WTC11 (cell line): Measurements from ENCODE around the gene CALU. TPM values are rescaled to one million over a fixed set of nuclear protein-coding genes. Genes with fewer than 3 reads are reported as not detected.

Experiments
- ATAC-seq: fragments of 200-7000 bp; cut with Tn5 transposase; 2 replicates; pipeline ENCODE4 v1.10.0; 2021; ENCODE audit warnings: mild to moderate bottlenecking, moderate library complexity
- CTCF ChIA-PET: fragments of 300-600 bp; sonication (Branson Sonifier 250); formaldehyde crosslinking; loops from one replicate; lab custom pipeline; 2021; ENCODE audit warnings: antibody characterized with exemption; lab: Charles Lee
- POLR2A ChIA-PET: fragments of 350-600 bp; sonication (Branson Sonifier 250); formaldehyde crosslinking; loops from one replicate; lab custom pipeline; 2021; ENCODE audit warnings: antibody characterized with exemption; lab: Charles Lee
- DNase-seq: peaks from one replicate; pipeline ENCODE4 v3.0.0; 2021; ENCODE audit warnings: low spot score
- H3K27ac Mint-ChIP-seq: 2 replicates; pipeline ENCODE4 v1.8.0; 2021; ENCODE audit warnings: mixed read lengths
- H3K27me3 Mint-ChIP-seq: 2 replicates; pipeline ENCODE4 v1.8.0; 2021; ENCODE audit warnings: low read depth, mild to moderate bottlenecking, moderate library complexity, mixed read lengths
- H3K36me3 Mint-ChIP-seq: 2 replicates; pipeline ENCODE4 v1.8.0; 2021; ENCODE audit warnings: mixed read lengths
- H3K4me1 Mint-ChIP-seq: 2 replicates; pipeline ENCODE4 v1.8.0; 2022; ENCODE audit warnings: mixed read lengths
- H3K4me3 Mint-ChIP-seq: 2 replicates; pipeline ENCODE4 v1.8.0; 2021; ENCODE audit warnings: mild to moderate bottlenecking, moderate library complexity, mixed read lengths
- H3K9me3 Mint-ChIP-seq: 2 replicates; pipeline ENCODE4 v1.8.0; 2021; ENCODE audit warnings: mixed read lengths
- ATF1 ChIP-seq: sonication (generic); formaldehyde crosslinking; IDR thresholded peaks from 2 replicates; pipeline ENCODE4 v1.8.1; 2023; ENCODE audit warnings: mild to moderate bottlenecking, moderate library complexity, missing genetic modification reagents
- CDX4 ChIP-seq: fragments of 250-450 bp; sonication (Bioruptor Pico); IDR thresholded peaks from 2 replicates; pipeline ENCODE4 v1.9.0; 2021; ENCODE audit warnings: moderate library complexity, mild to moderate bottlenecking, inconsistent platforms, borderline replicate concordance
- ELF4 ChIP-seq: sonication (generic); formaldehyde crosslinking; IDR thresholded peaks from 2 replicates; pipeline ENCODE4 v1.8.1; 2022; ENCODE audit warnings: low read depth, mild to moderate bottlenecking, moderate library complexity, missing genetic modification reagents
- ERG ChIP-seq: fragments of 250-450 bp; sonication (Bioruptor Pico); IDR thresholded peaks from 2 replicates; pipeline ENCODE4 v1.8.0; 2021; ENCODE audit warnings: mild to moderate bottlenecking
- ETV6 ChIP-seq: sonication (generic); formaldehyde crosslinking; IDR thresholded peaks from 2 replicates; pipeline ENCODE4 v1.8.1; 2022; ENCODE audit warnings: mild to moderate bottlenecking, missing genetic modification reagents
- GRHL2 ChIP-seq: fragments of 250-450 bp; sonication (Bioruptor Pico); IDR thresholded peaks from 2 replicates; pipeline ENCODE4 v1.8.0; 2022; ENCODE audit warnings: mild to moderate bottlenecking, moderate library complexity; ENCODE audit not compliant: insufficient replicate concordance, severe bottlenecking
- MLX ChIP-seq: sonication (generic); formaldehyde crosslinking; IDR thresholded peaks from 2 replicates; pipeline ENCODE4 v1.8.1; 2023; ENCODE audit warnings: mild to moderate bottlenecking, missing genetic modification reagents, moderate library complexity
- NFATC4 ChIP-seq: fragments of 250-450 bp; sonication (Bioruptor Pico); IDR thresholded peaks from 2 replicates; pipeline ENCODE4 v1.9.0; 2021; ENCODE audit warnings: mild to moderate bottlenecking
- SOX15 ChIP-seq: fragments of 250-450 bp; sonication (Bioruptor Pico); IDR thresholded peaks from 2 replicates; pipeline ENCODE4 v1.9.0; 2021; ENCODE audit warnings: mild to moderate bottlenecking
- TEAD4 ChIP-seq: sonication (generic); formaldehyde crosslinking; IDR thresholded peaks from 2 replicates; pipeline ENCODE4 v1.8.0; 2022; ENCODE audit warnings: mild to moderate bottlenecking, missing genetic modification reagents
- ZBTB43 ChIP-seq: sonication (generic); formaldehyde crosslinking; IDR thresholded peaks from 2 replicates; pipeline ENCODE4 v1.8.1; 2023; ENCODE audit warnings: mild to moderate bottlenecking, missing genetic modification reagents
- ZNF121 ChIP-seq: sonication (generic); formaldehyde crosslinking; IDR thresholded peaks from 2 replicates; pipeline ENCODE4 v1.8.0; 2023; ENCODE audit warnings: missing genetic modification reagents
- ZNF219 ChIP-seq: sonication (generic); formaldehyde crosslinking; IDR thresholded peaks from 2 replicates; pipeline ENCODE4 v1.8.0; 2023; ENCODE audit warnings: missing genetic modification reagents, mild to moderate bottlenecking, borderline replicate concordance
- ZNF423 ChIP-seq: fragments of 250-450 bp; sonication (Bioruptor Pico); IDR thresholded peaks from 2 replicates; pipeline ENCODE4 v2.1.2; 2022; ENCODE audit warnings: mild to moderate bottlenecking, moderate library complexity
- ZNF671 ChIP-seq: fragments of 250-450 bp; sonication (Bioruptor Pico); IDR thresholded peaks from 2 replicates; pipeline ENCODE4 v1.8.0; 2021; ENCODE audit warnings: mild to moderate bottlenecking
- total RNA-seq: library from RNA; stranded (reverse); gene quantifications from 3 replicates; pipeline ENCODE4 v1.2.3, GENCODE V29; 2021
- TF ChIP-seq, protein P1 (sequence below): sonication (generic); formaldehyde crosslinking; conservative IDR thresholded peaks from 2 replicates; pipeline ENCODE4 v1.8.1; 2023; ENCODE audit warnings: mild to moderate bottlenecking, low read depth, missing genetic modification reagents, moderate library complexity
- TF ChIP-seq, protein P2 (sequence below): sonication (generic); formaldehyde crosslinking; IDR thresholded peaks from 2 replicates; pipeline ENCODE4 v1.8.0; 2023; ENCODE audit warnings: missing genetic modification reagents, mild to moderate bottlenecking, borderline replicate concordance
- TF ChIP-seq, protein P3 (sequence below): fragments of 250-450 bp; sonication (Bioruptor Pico); IDR thresholded peaks from 2 replicates; pipeline ENCODE4 v1.9.0; 2021; ENCODE audit warnings: mild to moderate bottlenecking, borderline replicate concordance
- TF ChIP-seq, protein P4 (sequence below): sonication (generic); formaldehyde crosslinking; IDR thresholded peaks from 2 replicates; pipeline ENCODE4 v1.8.1; 2022; ENCODE audit warnings: low read depth, missing genetic modification reagents, borderline replicate concordance

Gene CALU
- total RNA-seq, 1 experiment from 2014 or later = 150 TPM

DNA sequence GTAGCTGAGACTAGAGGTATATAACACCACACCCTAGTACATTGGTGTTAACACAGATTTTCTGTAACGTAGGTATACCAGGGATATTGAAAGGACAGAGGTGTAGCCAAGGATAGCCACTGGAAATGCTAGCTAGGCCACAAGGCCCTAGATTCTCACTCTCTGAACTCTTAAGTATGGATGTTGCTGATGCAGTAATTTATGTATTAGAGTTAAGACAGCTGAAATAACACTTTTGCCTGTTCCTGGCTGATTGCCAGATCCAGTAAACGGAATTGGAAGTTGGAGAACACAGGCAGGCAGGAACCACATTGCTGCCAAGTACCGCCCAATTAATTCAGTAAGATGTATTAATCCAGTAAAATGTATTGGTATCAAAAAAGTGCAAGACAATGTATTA lies 1.8 kb downstream of the CALU start (continued):
- TF ChIP-seq, protein P1, sequence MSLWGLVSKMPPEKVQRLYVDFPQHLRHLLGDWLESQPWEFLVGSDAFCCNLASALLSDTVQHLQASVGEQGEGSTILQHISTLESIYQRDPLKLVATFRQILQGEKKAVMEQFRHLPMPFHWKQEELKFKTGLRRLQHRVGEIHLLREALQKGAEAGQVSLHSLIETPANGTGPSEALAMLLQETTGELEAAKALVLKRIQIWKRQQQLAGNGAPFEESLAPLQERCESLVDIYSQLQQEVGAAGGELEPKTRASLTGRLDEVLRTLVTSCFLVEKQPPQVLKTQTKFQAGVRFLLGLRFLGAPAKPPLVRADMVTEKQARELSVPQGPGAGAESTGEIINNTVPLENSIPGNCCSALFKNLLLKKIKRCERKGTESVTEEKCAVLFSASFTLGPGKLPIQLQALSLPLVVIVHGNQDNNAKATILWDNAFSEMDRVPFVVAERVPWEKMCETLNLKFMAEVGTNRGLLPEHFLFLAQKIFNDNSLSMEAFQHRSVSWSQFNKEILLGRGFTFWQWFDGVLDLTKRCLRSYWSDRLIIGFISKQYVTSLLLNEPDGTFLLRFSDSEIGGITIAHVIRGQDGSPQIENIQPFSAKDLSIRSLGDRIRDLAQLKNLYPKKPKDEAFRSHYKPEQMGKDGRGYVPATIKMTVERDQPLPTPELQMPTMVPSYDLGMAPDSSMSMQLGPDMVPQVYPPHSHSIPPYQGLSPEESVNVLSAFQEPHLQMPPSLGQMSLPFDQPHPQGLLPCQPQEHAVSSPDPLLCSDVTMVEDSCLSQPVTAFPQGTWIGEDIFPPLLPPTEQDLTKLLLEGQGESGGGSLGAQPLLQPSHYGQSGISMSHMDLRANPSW (CRISPR knock-in tag) = no peak
- TF ChIP-seq, protein P2, sequence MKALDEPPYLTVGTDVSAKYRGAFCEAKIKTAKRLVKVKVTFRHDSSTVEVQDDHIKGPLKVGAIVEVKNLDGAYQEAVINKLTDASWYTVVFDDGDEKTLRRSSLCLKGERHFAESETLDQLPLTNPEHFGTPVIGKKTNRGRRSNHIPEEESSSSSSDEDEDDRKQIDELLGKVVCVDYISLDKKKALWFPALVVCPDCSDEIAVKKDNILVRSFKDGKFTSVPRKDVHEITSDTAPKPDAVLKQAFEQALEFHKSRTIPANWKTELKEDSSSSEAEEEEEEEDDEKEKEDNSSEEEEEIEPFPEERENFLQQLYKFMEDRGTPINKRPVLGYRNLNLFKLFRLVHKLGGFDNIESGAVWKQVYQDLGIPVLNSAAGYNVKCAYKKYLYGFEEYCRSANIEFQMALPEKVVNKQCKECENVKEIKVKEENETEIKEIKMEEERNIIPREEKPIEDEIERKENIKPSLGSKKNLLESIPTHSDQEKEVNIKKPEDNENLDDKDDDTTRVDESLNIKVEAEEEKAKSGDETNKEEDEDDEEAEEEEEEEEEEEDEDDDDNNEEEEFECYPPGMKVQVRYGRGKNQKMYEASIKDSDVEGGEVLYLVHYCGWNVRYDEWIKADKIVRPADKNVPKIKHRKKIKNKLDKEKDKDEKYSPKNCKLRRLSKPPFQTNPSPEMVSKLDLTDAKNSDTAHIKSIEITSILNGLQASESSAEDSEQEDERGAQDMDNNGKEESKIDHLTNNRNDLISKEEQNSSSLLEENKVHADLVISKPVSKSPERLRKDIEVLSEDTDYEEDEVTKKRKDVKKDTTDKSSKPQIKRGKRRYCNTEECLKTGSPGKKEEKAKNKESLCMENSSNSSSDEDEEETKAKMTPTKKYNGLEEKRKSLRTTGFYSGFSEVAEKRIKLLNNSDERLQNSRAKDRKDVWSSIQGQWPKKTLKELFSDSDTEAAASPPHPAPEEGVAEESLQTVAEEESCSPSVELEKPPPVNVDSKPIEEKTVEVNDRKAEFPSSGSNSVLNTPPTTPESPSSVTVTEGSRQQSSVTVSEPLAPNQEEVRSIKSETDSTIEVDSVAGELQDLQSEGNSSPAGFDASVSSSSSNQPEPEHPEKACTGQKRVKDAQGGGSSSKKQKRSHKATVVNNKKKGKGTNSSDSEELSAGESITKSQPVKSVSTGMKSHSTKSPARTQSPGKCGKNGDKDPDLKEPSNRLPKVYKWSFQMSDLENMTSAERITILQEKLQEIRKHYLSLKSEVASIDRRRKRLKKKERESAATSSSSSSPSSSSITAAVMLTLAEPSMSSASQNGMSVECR = no peak
- TF ChIP-seq ATF1 (CRISPR knock-in tag) (no peak), ZNF219 (no peak), MLX (no peak), SOX15 (CRISPR knock-in tag) (no peak), ZNF121 (CRISPR knock-in tag) (no peak), ELF4 (no peak), NFATC4 (no peak)

- Mint-ChIP-seq H3K36me3 (peaks cover 9% of the 10 kb centered on the region; the same call in 1 of the 2 replicates), H3K27ac (no peak overlapping the region), H3K4me1 (peaks cover 22% of the 10 kb centered on the region), H3K9me3 (no peaks in the 10 kb centered on the region), H3K4me3 (peak overlapping the region; percentile 35; the same call in 1 of the 2 replicates), H3K27me3 (peaks cover 10% of the 10 kb centered on the region)
- CTCF ChIA-PET = no interaction called here
- no peak for ATAC-seq
- no peak for DNase-seq
- POLR2A ChIA-PET = no interaction called here
- TF ChIP-seq NFATC4 (no peak), ZBTB43 (CRISPR knock-in tag) (no peak), ETV6 (no peak), TEAD4 (CRISPR knock-in tag) (no peak), ZNF671 (no peak), MLX (no peak), ERG (CRISPR knock-in tag) (no peak), ZNF423 (CRISPR knock-in tag) (no peak), GRHL2 (no peak), CDX4 (CRISPR knock-in tag) (no peak)
- TF ChIP-seq, protein P3, sequence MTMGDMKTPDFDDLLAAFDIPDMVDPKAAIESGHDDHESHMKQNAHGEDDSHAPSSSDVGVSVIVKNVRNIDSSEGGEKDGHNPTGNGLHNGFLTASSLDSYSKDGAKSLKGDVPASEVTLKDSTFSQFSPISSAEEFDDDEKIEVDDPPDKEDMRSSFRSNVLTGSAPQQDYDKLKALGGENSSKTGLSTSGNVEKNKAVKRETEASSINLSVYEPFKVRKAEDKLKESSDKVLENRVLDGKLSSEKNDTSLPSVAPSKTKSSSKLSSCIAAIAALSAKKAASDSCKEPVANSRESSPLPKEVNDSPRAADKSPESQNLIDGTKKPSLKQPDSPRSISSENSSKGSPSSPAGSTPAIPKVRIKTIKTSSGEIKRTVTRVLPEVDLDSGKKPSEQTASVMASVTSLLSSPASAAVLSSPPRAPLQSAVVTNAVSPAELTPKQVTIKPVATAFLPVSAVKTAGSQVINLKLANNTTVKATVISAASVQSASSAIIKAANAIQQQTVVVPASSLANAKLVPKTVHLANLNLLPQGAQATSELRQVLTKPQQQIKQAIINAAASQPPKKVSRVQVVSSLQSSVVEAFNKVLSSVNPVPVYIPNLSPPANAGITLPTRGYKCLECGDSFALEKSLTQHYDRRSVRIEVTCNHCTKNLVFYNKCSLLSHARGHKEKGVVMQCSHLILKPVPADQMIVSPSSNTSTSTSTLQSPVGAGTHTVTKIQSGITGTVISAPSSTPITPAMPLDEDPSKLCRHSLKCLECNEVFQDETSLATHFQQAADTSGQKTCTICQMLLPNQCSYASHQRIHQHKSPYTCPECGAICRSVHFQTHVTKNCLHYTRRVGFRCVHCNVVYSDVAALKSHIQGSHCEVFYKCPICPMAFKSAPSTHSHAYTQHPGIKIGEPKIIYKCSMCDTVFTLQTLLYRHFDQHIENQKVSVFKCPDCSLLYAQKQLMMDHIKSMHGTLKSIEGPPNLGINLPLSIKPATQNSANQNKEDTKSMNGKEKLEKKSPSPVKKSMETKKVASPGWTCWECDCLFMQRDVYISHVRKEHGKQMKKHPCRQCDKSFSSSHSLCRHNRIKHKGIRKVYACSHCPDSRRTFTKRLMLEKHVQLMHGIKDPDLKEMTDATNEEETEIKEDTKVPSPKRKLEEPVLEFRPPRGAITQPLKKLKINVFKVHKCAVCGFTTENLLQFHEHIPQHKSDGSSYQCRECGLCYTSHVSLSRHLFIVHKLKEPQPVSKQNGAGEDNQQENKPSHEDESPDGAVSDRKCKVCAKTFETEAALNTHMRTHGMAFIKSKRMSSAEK = no peak
- TF ChIP-seq, protein P4, sequence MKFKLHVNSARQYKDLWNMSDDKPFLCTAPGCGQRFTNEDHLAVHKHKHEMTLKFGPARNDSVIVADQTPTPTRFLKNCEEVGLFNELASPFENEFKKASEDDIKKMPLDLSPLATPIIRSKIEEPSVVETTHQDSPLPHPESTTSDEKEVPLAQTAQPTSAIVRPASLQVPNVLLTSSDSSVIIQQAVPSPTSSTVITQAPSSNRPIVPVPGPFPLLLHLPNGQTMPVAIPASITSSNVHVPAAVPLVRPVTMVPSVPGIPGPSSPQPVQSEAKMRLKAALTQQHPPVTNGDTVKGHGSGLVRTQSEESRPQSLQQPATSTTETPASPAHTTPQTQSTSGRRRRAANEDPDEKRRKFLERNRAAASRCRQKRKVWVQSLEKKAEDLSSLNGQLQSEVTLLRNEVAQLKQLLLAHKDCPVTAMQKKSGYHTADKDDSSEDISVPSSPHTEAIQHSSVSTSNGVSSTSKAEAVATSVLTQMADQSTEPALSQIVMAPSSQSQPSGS (CRISPR knock-in tag) = no peak
Observed at GRCh38 chr7:128741491-128741890, 2.3 kb downstream of the CALU start.
